ENCODE data around the gene POFUT1. TPM values are rescaled to one million over a fixed set of nuclear protein-coding genes. Genes with fewer than 3 reads are reported as not detected.
"Not testable (repeated sequence)": the region's sequence is repeated elsewhere in the genome, so short reads cannot be mapped to it uniquely, and the experiment has no call there.

POFUT1 gene
- total RNA-seq, 4 donors from 2014 or later: 11.2 to 47.1 (median 23.3) TPM

DNA sequence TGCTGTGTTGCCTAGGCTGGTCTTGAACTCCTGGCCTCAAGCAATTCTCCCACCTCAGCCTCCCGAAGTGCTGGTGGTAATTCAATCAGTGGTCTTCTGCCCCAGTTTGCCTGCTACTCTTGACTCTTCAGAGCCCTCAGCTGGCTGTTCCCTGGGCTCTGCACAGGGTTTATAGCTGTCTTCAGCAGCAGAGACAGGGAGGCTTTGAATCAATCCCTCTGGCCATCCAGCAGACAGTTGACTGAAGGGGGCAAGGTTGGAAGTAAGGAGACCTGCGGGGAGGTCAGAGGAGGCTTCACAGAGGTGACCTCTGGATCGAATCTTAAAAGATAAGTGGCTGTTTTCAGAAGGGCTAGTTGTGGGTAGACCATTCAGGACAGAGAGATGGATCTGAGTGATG lies 43.8 kb downstream of the POFUT1 start:
- no peaks in the 10 kb centered on the region for H3K9me3 ChIP-seq
- H3K4me1 ChIP-seq: no peaks in the 10 kb centered on the region
- no peak for DNase-seq
- H3K27me3 ChIP-seq: no peaks in the 10 kb centered on the region
- intact Hi-C loops (cut with DNase I; ENCODE audit: low total_unique reads): no loop called here
- TF ChIP-seq, protein P1, sequence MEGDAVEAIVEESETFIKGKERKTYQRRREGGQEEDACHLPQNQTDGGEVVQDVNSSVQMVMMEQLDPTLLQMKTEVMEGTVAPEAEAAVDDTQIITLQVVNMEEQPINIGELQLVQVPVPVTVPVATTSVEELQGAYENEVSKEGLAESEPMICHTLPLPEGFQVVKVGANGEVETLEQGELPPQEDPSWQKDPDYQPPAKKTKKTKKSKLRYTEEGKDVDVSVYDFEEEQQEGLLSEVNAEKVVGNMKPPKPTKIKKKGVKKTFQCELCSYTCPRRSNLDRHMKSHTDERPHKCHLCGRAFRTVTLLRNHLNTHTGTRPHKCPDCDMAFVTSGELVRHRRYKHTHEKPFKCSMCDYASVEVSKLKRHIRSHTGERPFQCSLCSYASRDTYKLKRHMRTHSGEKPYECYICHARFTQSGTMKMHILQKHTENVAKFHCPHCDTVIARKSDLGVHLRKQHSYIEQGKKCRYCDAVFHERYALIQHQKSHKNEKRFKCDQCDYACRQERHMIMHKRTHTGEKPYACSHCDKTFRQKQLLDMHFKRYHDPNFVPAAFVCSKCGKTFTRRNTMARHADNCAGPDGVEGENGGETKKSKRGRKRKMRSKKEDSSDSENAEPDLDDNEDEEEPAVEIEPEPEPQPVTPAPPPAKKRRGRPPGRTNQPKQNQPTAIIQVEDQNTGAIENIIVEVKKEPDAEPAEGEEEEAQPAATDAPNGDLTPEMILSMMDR (IDR thresholded peaks at IDR 0.05): no peak
- no peak for TF ChIP-seq POLR2A (IDR thresholded peaks at IDR 0.05)
- no peak overlapping the region for H3K27ac ChIP-seq
- H3K4me3 ChIP-seq: no peak overlapping the region
- H3K36me3 ChIP-seq: no peaks in the 10 kb centered on the region

DNA sequence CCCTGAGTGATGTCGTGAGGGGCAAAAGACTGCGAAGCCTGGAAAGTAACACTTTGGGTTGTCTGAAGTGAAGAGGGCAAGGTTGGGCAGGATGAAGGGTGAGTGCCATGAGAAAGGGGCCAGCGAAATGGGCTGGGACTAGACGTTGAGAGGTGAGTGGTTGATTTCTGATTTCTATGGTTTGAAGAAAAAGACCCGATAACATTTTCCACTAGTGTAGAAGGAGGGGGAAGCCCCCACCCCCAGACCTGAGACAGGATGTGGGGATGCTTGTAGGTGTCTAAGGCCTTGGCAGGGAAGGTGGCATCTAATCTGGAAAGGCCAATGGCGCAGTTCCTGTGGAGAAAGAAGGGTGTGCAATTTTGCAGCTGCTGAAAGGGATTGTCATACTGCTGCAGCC lies 44.5 kb downstream of the POFUT1 start:
- TF ChIP-seq POLR2A (IDR thresholded peaks at IDR 0.05): no peak
- TF ChIP-seq, protein P1 (IDR thresholded peaks at IDR 0.05): no peak
- intact Hi-C loops (cut with DNase I; ENCODE audit: low total_unique reads): no loop called here
- H3K36me3 ChIP-seq: no peaks in the 10 kb centered on the region
- no peaks in the 10 kb centered on the region for H3K4me1 ChIP-seq
- no peaks in the 10 kb centered on the region for H3K9me3 ChIP-seq
- H3K27me3 ChIP-seq: no peaks in the 10 kb centered on the region
- no peak overlapping the region for H3K27ac ChIP-seq
- no peak for DNase-seq
- H3K4me3 ChIP-seq: no peak overlapping the region

DNA sequence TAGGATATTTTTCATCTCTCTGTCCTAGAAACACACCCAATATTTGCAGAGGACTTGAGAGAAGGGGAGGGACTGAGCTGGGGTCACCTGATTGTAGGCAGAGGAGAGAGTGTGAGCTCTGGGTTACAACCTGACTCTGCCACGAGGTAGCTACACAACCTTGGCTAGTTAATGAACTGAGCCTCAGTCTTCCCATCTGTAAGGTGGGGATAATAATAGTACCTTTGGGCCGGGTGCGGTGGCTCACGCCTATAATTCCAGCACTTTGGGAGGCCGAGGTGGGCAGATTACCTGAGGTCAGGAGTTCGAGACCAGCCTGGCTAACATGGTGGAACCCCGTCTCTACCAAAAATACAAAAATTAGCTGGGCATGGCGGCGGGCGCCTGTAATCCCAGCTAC lies 53.3 kb downstream of the POFUT1 start:
- H3K9me3 ChIP-seq; H3K4me1 ChIP-seq; H3K27me3 ChIP-seq; H3K4me3 ChIP-seq; H3K36me3 ChIP-seq; intact Hi-C loops (cut with DNase I; ENCODE audit: low total_unique reads); DNase-seq; H3K27ac ChIP-seq: not testable (repeated sequence)

DNA sequence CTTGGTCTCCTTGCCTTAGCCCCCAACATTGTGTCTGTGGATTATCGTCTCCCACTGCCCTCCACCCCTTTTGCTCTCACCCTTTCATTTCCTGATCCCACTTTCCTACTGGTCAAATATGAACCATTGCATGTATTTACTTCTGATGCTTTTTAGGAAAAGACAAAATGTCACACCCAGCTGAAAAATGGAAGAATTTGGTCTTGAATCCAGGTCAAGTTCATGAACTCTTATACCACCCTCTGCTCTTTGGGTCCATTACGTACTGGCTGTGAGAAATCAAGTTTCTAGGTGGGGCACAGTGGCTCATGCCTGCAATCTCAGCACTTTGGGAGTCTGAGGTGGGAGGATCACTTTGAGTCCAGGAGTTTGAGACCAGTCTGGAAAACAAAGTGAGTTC lies 54.0 kb downstream of the POFUT1 start:
- H3K27me3 ChIP-seq: no peaks in the 10 kb centered on the region
- H3K9me3 ChIP-seq: no peaks in the 10 kb centered on the region
- no peak overlapping the region for H3K4me3 ChIP-seq
- intact Hi-C loops (cut with DNase I; ENCODE audit: low total_unique reads): no loop called here
- H3K27ac ChIP-seq: no peak overlapping the region
- H3K4me1 ChIP-seq: no peaks in the 10 kb centered on the region
- DNase-seq: no peak
- H3K36me3 ChIP-seq: no peaks in the 10 kb centered on the region
- TF ChIP-seq, protein P1 (IDR thresholded peaks at IDR 0.05): no peak
- no peak for TF ChIP-seq POLR2A (IDR thresholded peaks at IDR 0.05)

DNA sequence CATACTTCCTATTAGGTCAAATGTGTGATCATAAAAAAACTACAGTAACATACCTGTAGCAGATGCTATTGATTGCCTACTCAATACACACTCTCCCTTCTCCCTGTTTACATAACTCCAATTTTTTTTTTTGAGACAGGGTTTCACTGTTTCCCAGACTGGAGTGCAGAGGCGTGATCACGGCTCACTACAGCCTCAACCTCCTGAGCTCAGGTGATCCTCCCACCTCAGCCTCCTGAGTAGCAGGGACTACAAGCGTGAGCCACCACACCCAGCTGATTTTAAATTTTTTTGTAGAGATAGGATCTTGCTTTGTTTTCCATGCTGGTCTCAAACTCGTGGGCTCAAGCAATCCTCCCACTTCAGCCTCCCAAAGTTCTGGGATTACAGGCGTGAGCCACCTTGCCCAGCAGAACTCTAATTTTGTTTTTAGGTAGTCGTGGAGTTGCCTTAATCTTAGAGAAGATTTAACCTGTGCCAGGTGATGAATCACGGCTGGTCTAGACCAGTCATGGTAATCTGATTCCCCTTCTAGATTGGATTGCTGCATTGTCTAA lies 55.8 kb downstream of the POFUT1 start:
- TF ChIP-seq, protein P1 (IDR thresholded peaks at IDR 0.05): no peak
- TF ChIP-seq POLR2A (IDR thresholded peaks at IDR 0.05): no peak
- no peak overlapping the region for H3K27ac ChIP-seq
- no peaks in the 10 kb centered on the region for H3K27me3 ChIP-seq
- intact Hi-C loops (cut with DNase I; ENCODE audit: low total_unique reads): no loop called here
- H3K36me3 ChIP-seq: no peaks in the 10 kb centered on the region
- H3K9me3 ChIP-seq: no peaks in the 10 kb centered on the region
- no peak for DNase-seq
- H3K4me3 ChIP-seq: no peak overlapping the region
- no peaks in the 10 kb centered on the region for H3K4me1 ChIP-seq

DNA sequence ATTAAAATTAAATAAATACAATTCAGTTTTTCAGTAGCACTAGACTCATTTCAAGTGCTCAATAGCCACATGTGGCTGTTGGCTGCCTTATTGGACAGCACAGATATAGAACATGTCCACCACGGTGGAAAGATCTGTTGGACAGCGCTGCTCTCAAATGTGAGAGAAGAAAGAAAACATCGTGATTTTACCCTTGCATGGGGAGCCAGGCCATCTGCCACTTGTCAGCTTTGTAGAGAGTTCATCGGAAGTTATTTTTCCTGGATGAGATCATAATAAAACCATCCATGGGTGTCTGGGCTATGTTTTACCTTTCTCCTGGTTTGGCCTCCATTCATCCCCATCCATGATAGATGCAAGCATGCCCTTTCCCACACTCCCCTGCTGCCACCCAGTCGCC lies 63.9 kb downstream of the POFUT1 start:
- Histone ChIP-seq H3K36me3 (no peaks in the 10 kb centered on the region), H3K27me3 (no peaks in the 10 kb centered on the region), H3K27ac (no peak overlapping the region), H3K4me3 (no peak overlapping the region), H3K9me3 (no peaks in the 10 kb centered on the region), H3K4me1 (no peaks in the 10 kb centered on the region)
- no peak for DNase-seq
- TF ChIP-seq, protein P1 (IDR thresholded peaks at IDR 0.05): no peak
- TF ChIP-seq POLR2A (IDR thresholded peaks at IDR 0.05): no peak
- intact Hi-C loops (cut with DNase I; ENCODE audit: low total_unique reads): no loop called here

All from uterus (tissue), 4 donors.